K562 (cell line): ENCODE results near the gene FAAP100. TPM values are rescaled to one million over a fixed set of nuclear protein-coding genes. Genes with fewer than 3 reads are reported as not detected.

ENCODE experiments used
- CREBBP ChIP-seq: IDR thresholded peaks from one replicate; pipeline ENCODE4 v1.6.1; 2012; ENCODE audit warnings: low read depth, mild to moderate bottlenecking, control low read depth, inconsistent platforms, low read length
- E2F3 ChIP-seq: fragments of 250-450 bp; sonication (Bioruptor Pico); IDR thresholded peaks from 2 replicates; pipeline ENCODE4 v1.4.0; 2020; ENCODE audit warnings: mild to moderate bottlenecking
- EP300 ChIP-seq: IDR thresholded peaks from 2 replicates; pipeline ENCODE4 v1.6.1; 2012; ENCODE audit warnings: low read length, improper control_type of control experiment
- ERF ChIP-seq: fragments of 450-650 bp; formaldehyde crosslinking; IDR thresholded peaks from 2 replicates; pipeline ENCODE4 v1.4.0; 2020; ENCODE audit warnings: mild to moderate bottlenecking, mixed read lengths
- FOXK1 ChIP-seq: sonication (generic); formaldehyde crosslinking; IDR thresholded peaks from 2 replicates; pipeline ENCODE4 v1.8.0; 2022; ENCODE audit warnings: missing genetic modification reagents, mild to moderate bottlenecking, borderline replicate concordance
- HBP1 ChIP-seq: fragments of 450-650 bp; formaldehyde crosslinking; IDR thresholded peaks from 2 replicates; pipeline ENCODE4 v1.4.0; 2022; ENCODE audit warnings: missing genetic modification characterization
- KAT2B ChIP-seq: IDR thresholded peaks from one replicate; pipeline ENCODE4 v1.6.1; 2012; ENCODE audit warnings: low read depth, mild to moderate bottlenecking, control low read depth, inconsistent platforms, low read length, moderate library complexity
- LCOR ChIP-seq: sonication (generic); formaldehyde crosslinking; IDR thresholded peaks from 2 replicates; pipeline ENCODE4 v1.8.0; 2022; ENCODE audit warnings: mild to moderate bottlenecking, missing genetic modification reagents
- NR2C2 ChIP-seq, 2 experiments: fragments of 200-800 bp in 1 of 2; sonication (Bioruptor generic) in 1 of 2; sonication (generic) in 1 of 2; formaldehyde crosslinking in 1 of 2; IDR thresholded peaks; 2 replicates each; pipeline versions ENCODE4 v1.6.1 to v1.8.0; 2016 to 2022; ENCODE audit warnings: mild to moderate bottlenecking in 1 of 2, missing compliant biosample characterization in 1 of 2, missing genetic modification characterization in 1 of 2, missing genetic modification reagents in 1 of 2
- PTRF ChIP-seq: fragments of 450-650 bp; IDR thresholded peaks from 2 replicates; pipeline ENCODE4 v1.6.1; 2016; ENCODE audit warnings: mild to moderate bottlenecking, missing genetic modification characterization, missing compliant biosample characterization
- RBFOX2 ChIP-seq: fragments of 200-400 bp; formaldehyde crosslinking; IDR thresholded peaks from 2 replicates; pipeline ENCODE4 v1.6.1; 2017; ENCODE audit warnings: low read depth, mild to moderate bottlenecking, low read length, moderate library complexity
- REST ChIP-seq, 2 experiments: fragments of 450-650 bp; formaldehyde crosslinking in 1 of 2; IDR thresholded peaks; 2 replicates each; pipeline versions ENCODE4 v1.4.0 to v1.6.1; 2014 to 2020; ENCODE audit warnings: mild to moderate bottlenecking in 2 of 2, borderline replicate concordance in 1 of 2, low read depth in 1 of 2
- SAFB2 ChIP-seq: fragments of 200-400 bp; formaldehyde crosslinking; IDR thresholded peaks from 2 replicates; pipeline ENCODE4 v1.6.1; 2018; ENCODE audit warnings: borderline replicate concordance, low read length, low read depth, moderate library complexity; ENCODE audit not compliant: severe bottlenecking
- SRF ChIP-seq, 2 experiments: fragments of 250-450, 450-650 bp in 1 of 2; sonication (Bioruptor Pico) in 1 of 2; sonication (generic) in 1 of 2; formaldehyde crosslinking; IDR thresholded peaks; 2 replicates each; pipeline versions ENCODE4 v1.5.0 to v1.5.1; 2020 to 2022; ENCODE audit warnings: mild to moderate bottlenecking in 1 of 2, missing genetic modification reagents in 1 of 2
- ZC3H4 ChIP-seq: sonication (generic); formaldehyde crosslinking; IDR thresholded peaks from 2 replicates; pipeline ENCODE4 v1.9.0; 2021; ENCODE audit warnings: missing genetic modification reagents, borderline replicate concordance
- ZNF174 ChIP-seq: fragments of 250-450 bp; sonication (Bioruptor Pico); IDR thresholded peaks from 2 replicates; pipeline ENCODE4 v1.4.0; 2020; ENCODE audit warnings: mild to moderate bottlenecking
- ZNF511 ChIP-seq: sonication (generic); formaldehyde crosslinking; IDR thresholded peaks from 2 replicates; pipeline ENCODE4 v1.8.0; 2022; ENCODE audit warnings: mild to moderate bottlenecking, missing genetic modification reagents
- polyA plus RNA-seq, 8 experiments: library from polyadenylated mRNA; depleted of rRNA in 4 of 8; stranded (reverse) in 5 of 8; unstranded in 3 of 8; fragments of >200 nt; fragmentation: Nextera tagmentation in 2 of 8; fragmentation: Illumina TruSeq in 1 of 8; extraction: Ambion mirVana in 2 of 8; extraction: Trizol in 1 of 8; gene quantifications; 2 replicates each; pipeline versions ENCODE4 v1.2.1 to v1.2.3, GENCODE V29; 2011 to 2014; ENCODE audit warnings: inconsistent platforms in 1 of 8, missing spikeins in 1 of 8
- total RNA-seq, 7 experiments: library from RNA; depleted of rRNA in 6 of 7; stranded (reverse); fragments of >200 nt in 6 of 7; fragmentation: Illumina TruSeq in 2 of 7; extraction: Trizol in 2 of 7; gene quantifications; 2 replicates each; pipeline versions ENCODE4 v1.2.1 to v1.2.3, GENCODE V29; 2011 to 2021; ENCODE audit warnings: low replicate concordance in 1 of 7

Gene FAAP100
- total and polyA plus RNA-seq, 9 of the 15 experiments (the other 6 are each of a cell fraction or from before 2014, with no cell fraction given): 0.31 to 51.2 (median 12.6) TPM

- TF ChIP-seq HBP1 (CRISPR knock-in tag) (no peak), ZC3H4 (no peak), FOXK1 (CRISPR knock-in tag) (0 out of 2 replicates have a peak, but pooled peaks have one; percentile 53), CREBBP (no peak), KAT2B (no peak), PTRF (no peak), SAFB2 (no peak), ZNF174 (no peak), SRF (CRISPR knock-in tag; IDR thresholded peaks at IDR 0.05) (no peak), EP300 (no peak), RBFOX2 (peak; percentile 69), E2F3 (CRISPR knock-in tag) (no peak), REST (IDR thresholded peaks at IDR 0.05; ENCODE audit: borderline replicate concordance) (no peak; the same call in 1 of the 2 replicates), REST (CRISPR knock-in tag; IDR thresholded peaks at IDR 0.05; ENCODE audit: low read depth) (0 out of 2 replicates have a peak, but pooled peaks have one; percentile 22), LCOR (CRISPR knock-in tag) (no peak), ERF (CRISPR knock-in tag) (peak; percentile 12; the same call in 1 of the 2 replicates), NR2C2 (CRISPR knock-in tag; IDR thresholded peaks at IDR 0.05) (no peak), NR2C2 (tag; IDR thresholded peaks at IDR 0.05) (no peak), ZNF511 (CRISPR knock-in tag) (no peak)
Observed at GRCh38 chr17:81519284-81520020, 32.7 kb downstream of the FAAP100 start (continued).
